K562 (cell line): Measurements from ENCODE around the gene SERGEF.

ENCODE experiments used
- ARNT ChIP-seq, 2 experiments: fragments of 450-650 bp; IDR thresholded peaks; 2 replicates each; pipeline ENCODE4 v1.6.1; 2016; ENCODE audit warnings: mild to moderate bottlenecking in 1 of 2
- MAZ ChIP-seq, 2 experiments: fragments of 450-650 bp in 1 of 2; sonication (generic) in 1 of 2; formaldehyde crosslinking; IDR thresholded peaks in 1 of 2; conservative IDR thresholded peaks in 1 of 2; 2 replicates each; pipeline versions ENCODE4 v1.4.0 to v1.5.0; 2020; ENCODE audit warnings: mild to moderate bottlenecking in 1 of 2, missing genetic modification reagents in 1 of 2
- MYNN ChIP-seq, 2 experiments: sonication (generic); formaldehyde crosslinking in 1 of 2; IDR thresholded peaks; 2 replicates each; pipeline versions ENCODE4 v1.5.0 to v1.6.1; 2016 to 2020; ENCODE audit warnings: antibody characterized with exemption in 1 of 2, missing genetic modification reagents in 1 of 2
- POLR2A ChIP-seq: fragments of 450-650 bp; conservative IDR thresholded peaks from 2 replicates; pipeline ENCODE4 v1.6.1; 2016
- ZNF24 ChIP-seq: fragments of 450-650 bp; IDR thresholded peaks from 2 replicates; pipeline ENCODE4 v1.6.1; 2016
- TF ChIP-seq, protein P1 (sequence below), 3 experiments: IDR thresholded peaks in 2 of 3; conservative IDR thresholded peaks in 1 of 3; 2 replicates each; pipeline ENCODE4 v1.5.1; 2011 to 2012; ENCODE audit warnings: low read length in 3 of 3, mild to moderate bottlenecking in 3 of 3, control low read depth in 2 of 3, improper control_type of control experiment in 1 of 3, inconsistent platforms in 1 of 3, low read depth in 1 of 3, mixed read lengths in 1 of 3, moderate library complexity in 1 of 3; ENCODE audit not compliant: insufficient read depth in 2 of 3

DNA sequence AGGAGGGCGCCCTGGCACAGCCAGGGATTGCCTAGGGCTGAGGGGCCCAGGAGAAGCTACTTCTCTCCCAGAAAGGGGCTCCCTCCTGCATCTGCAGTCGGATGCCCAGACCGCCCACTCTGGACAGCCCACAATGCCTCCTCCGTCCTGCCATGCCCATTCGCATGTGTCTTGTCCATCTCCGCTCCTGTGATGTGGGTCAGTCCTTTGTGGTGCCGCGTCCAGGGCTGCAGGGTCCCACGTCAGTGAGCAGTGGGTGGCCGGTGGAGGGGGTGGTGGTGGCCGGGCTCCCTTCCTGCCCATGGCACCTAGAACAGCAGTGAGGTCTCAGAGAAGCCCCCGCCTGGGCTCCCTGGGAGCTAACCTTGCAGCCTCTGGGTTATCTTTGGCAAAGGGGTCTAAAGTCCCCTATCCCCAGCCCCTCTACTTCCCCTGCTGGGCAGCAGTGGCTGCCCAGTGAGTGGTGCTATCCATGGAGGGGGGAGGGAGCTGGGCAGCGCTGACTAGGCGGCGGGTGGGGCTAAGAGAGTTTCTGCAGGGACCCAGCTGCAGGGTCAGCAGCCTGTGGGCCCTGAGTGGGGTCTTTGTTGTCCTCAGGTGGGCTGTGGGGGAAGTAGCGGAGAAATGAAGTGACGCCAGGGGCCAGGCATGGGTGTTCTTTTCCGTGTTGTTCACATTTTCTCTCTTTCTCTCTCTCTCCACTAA, 237.2 kb downstream of the SERGEF start:
- TF ChIP-seq MAZ (CRISPR knock-in tag; conservative IDR thresholded peaks at IDR 0.05 in 1 of 2, IDR thresholded peaks at IDR 0.05 in 1 of 2) (no peak), MYNN (IDR thresholded peaks at IDR 0.05) (no peak), MYNN (CRISPR knock-in tag; IDR thresholded peaks at IDR 0.05) (no peak), ZNF24 (no peak), POLR2A (no peak), ARNT (IDR thresholded peaks at IDR 0.05) (no peak)
- TF ChIP-seq, protein P1, sequence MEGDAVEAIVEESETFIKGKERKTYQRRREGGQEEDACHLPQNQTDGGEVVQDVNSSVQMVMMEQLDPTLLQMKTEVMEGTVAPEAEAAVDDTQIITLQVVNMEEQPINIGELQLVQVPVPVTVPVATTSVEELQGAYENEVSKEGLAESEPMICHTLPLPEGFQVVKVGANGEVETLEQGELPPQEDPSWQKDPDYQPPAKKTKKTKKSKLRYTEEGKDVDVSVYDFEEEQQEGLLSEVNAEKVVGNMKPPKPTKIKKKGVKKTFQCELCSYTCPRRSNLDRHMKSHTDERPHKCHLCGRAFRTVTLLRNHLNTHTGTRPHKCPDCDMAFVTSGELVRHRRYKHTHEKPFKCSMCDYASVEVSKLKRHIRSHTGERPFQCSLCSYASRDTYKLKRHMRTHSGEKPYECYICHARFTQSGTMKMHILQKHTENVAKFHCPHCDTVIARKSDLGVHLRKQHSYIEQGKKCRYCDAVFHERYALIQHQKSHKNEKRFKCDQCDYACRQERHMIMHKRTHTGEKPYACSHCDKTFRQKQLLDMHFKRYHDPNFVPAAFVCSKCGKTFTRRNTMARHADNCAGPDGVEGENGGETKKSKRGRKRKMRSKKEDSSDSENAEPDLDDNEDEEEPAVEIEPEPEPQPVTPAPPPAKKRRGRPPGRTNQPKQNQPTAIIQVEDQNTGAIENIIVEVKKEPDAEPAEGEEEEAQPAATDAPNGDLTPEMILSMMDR (IDR thresholded peaks at IDR 0.05 in 2 of 3, conservative IDR thresholded peaks at IDR 0.05 in 1 of 3; ENCODE audit: insufficient read depth in 2 of 3, low read depth in 1 of 3, low read length in 3 of 3) = no peak
